H9 (cell line): ENCODE data around the gene PAQR9. TPM values are rescaled to one million over a fixed set of nuclear protein-coding genes. Genes with fewer than 3 reads are reported as not detected.
A peak's percentile ranks its signal among the peaks of the same experiment; 100 is the strongest.

Source experiments
- DNase-seq: peaks from one replicate; pipeline ENCODE4 v3.0.0-alpha.2; 2017
- H2AFZ ChIP-seq: one replicate; pipeline ENCODE4 v1.6.1; 2013; ENCODE audit warnings: mild to moderate bottlenecking, low read length, control low read depth, moderate library complexity
- H2AK5ac ChIP-seq: 2 replicates; pipeline ENCODE4 v1.6.1; 2013; ENCODE audit warnings: low read length, control low read depth, mixed read lengths; ENCODE audit not compliant: insufficient read length
- H2BK120ac ChIP-seq: one replicate; pipeline ENCODE4 v1.6.1; 2013; ENCODE audit warnings: low read depth, mild to moderate bottlenecking, low read length, control low read depth, inconsistent platforms; ENCODE audit not compliant: poor library complexity, severe bottlenecking
- H2BK12ac ChIP-seq: 2 replicates; pipeline ENCODE4 v1.6.1; 2013; ENCODE audit warnings: low read length, control low read depth, mixed read lengths, low read depth; ENCODE audit not compliant: insufficient read length
- H2BK15ac ChIP-seq: 2 replicates; pipeline ENCODE4 v1.6.1; 2013; ENCODE audit warnings: low read depth, low read length, control low read depth
- H2BK20ac ChIP-seq: one replicate; pipeline ENCODE4 v1.6.1; 2013; ENCODE audit warnings: low read depth, mild to moderate bottlenecking, low read length, control low read depth, inconsistent platforms; ENCODE audit not compliant: poor library complexity, severe bottlenecking
- H2BK5ac ChIP-seq: 2 replicates; pipeline ENCODE4 v1.6.1; 2013; ENCODE audit warnings: low read length, control low read depth, mixed read lengths; ENCODE audit not compliant: insufficient read length
- H3K14ac ChIP-seq: 2 replicates; pipeline ENCODE4 v1.6.1; 2013; ENCODE audit warnings: low read length, control low read depth; ENCODE audit not compliant: insufficient read depth
- H3K18ac ChIP-seq: 2 replicates; pipeline ENCODE4 v1.6.1; 2013; ENCODE audit warnings: low read depth, mild to moderate bottlenecking, mixed read lengths, low read length, control low read depth; ENCODE audit not compliant: insufficient read length
- H3K23ac ChIP-seq: 2 replicates; pipeline ENCODE4 v1.6.1; 2013; ENCODE audit warnings: low read length, control low read depth, mixed read lengths, low read depth; ENCODE audit not compliant: insufficient read length
- H3K23me2 ChIP-seq: 2 replicates; pipeline ENCODE4 v1.6.1; 2013; ENCODE audit warnings: low read depth, mild to moderate bottlenecking, mixed read lengths, low read length, control low read depth; ENCODE audit not compliant: insufficient read length, poor library complexity, severe bottlenecking
- H3K27ac ChIP-seq: 2 replicates; pipeline ENCODE4 v1.5.1; 2013; ENCODE audit warnings: low read length, control low read depth, mixed read lengths, low read depth; ENCODE audit not compliant: insufficient read length
- H3K27me3 ChIP-seq: 2 replicates; pipeline ENCODE4 v1.6.1; 2013; ENCODE audit warnings: low read length, control low read depth, inconsistent platforms; ENCODE audit not compliant: insufficient read depth
- H3K4ac ChIP-seq: 2 replicates; pipeline ENCODE4 v1.6.1; 2013; ENCODE audit warnings: low read depth, mild to moderate bottlenecking, control low read depth, inconsistent platforms, low read length, moderate library complexity
- H3K4me1 ChIP-seq: 2 replicates; pipeline ENCODE4 v1.6.1; 2013; ENCODE audit warnings: low read length, control low read depth, inconsistent platforms; ENCODE audit not compliant: insufficient read depth
- H3K4me2 ChIP-seq: 2 replicates; pipeline ENCODE4 v1.6.1; 2013; ENCODE audit warnings: low read length, control low read depth, mixed read lengths; ENCODE audit not compliant: insufficient read length, insufficient read depth
- H3K56ac ChIP-seq: 2 replicates; pipeline ENCODE4 v1.6.1; 2013; ENCODE audit warnings: low read depth, mild to moderate bottlenecking, mixed read lengths, low read length, control low read depth; ENCODE audit not compliant: insufficient read length
- H3K79me1 ChIP-seq: 2 replicates; pipeline ENCODE4 v1.6.1; 2013; ENCODE audit warnings: low read depth, mild to moderate bottlenecking, moderate library complexity, low read length, control low read depth, inconsistent platforms; ENCODE audit not compliant: insufficient read depth, poor library complexity, severe bottlenecking
- H3K79me2 ChIP-seq: 2 replicates; pipeline ENCODE4 v1.6.1; 2013; ENCODE audit warnings: low read length, control low read depth, inconsistent platforms; ENCODE audit not compliant: insufficient read depth
- H3K9ac ChIP-seq: 2 replicates; pipeline ENCODE4 v1.6.1; 2013; ENCODE audit warnings: low read length, control low read depth, mixed read lengths; ENCODE audit not compliant: insufficient read length; ENCODE audit errors: extremely low read depth
- H3K9me3 ChIP-seq: one replicate; pipeline ENCODE4 v1.6.1; 2013; ENCODE audit warnings: low read depth, low read length, inconsistent platforms; ENCODE audit not compliant: control insufficient read depth
- H3T11ph ChIP-seq: one replicate; pipeline ENCODE4 v1.6.1; 2013; ENCODE audit warnings: mild to moderate bottlenecking, low read length, control low read depth, inconsistent platforms
- H4K20me1 ChIP-seq: one replicate; pipeline ENCODE4 v1.6.1; 2013; ENCODE audit not compliant: control insufficient read depth, insufficient read length, insufficient read depth
- H4K5ac ChIP-seq: 2 replicates; pipeline ENCODE4 v1.6.1; 2013; ENCODE audit warnings: low read depth, mild to moderate bottlenecking, mixed read lengths, low read length, control low read depth; ENCODE audit not compliant: insufficient read length
- H4K8ac ChIP-seq: replicated peaks from 2 replicates; pipeline ENCODE4 v1.6.1; 2013; ENCODE audit warnings: low read length, control low read depth, mixed read lengths, low read depth; ENCODE audit not compliant: insufficient read length
- H4K91ac ChIP-seq: 2 replicates; pipeline ENCODE4 v1.6.1; 2013; ENCODE audit warnings: low read depth, mild to moderate bottlenecking, moderate library complexity, mixed read lengths, low read length, control low read depth; ENCODE audit not compliant: insufficient read length
- H3K27ac Mint-ChIP-seq, 3 experiments: 2 replicates in 2 of 3; 3 replicates in 1 of 3; pipeline ENCODE4 v1.8.0; 2020 to 2021; ENCODE audit warnings: mixed read lengths in 3 of 3, mild to moderate bottlenecking in 1 of 3, moderate library complexity in 1 of 3
- H3K27me3 Mint-ChIP-seq: 2 replicates; pipeline ENCODE4 v1.8.0; 2021; ENCODE audit warnings: low read depth, mild to moderate bottlenecking, moderate library complexity, mixed read lengths
- H3K36me3 Mint-ChIP-seq, 3 experiments: 2 replicates in 2 of 3; 3 replicates in 1 of 3; pipeline ENCODE4 v1.8.0; 2020 to 2021; ENCODE audit warnings: low read depth in 3 of 3, mixed read lengths in 3 of 3; ENCODE audit not compliant: insufficient read depth in 1 of 3
- H3K4me1 Mint-ChIP-seq, 2 experiments: 2 replicates each; pipeline ENCODE4 v1.8.0; 2020; ENCODE audit warnings: mixed read lengths in 2 of 2
- H3K4me3 Mint-ChIP-seq, 2 experiments: 2 replicates in 1 of 2; 3 replicates in 1 of 2; pipeline ENCODE4 v1.8.0; 2020 to 2021; ENCODE audit warnings: mild to moderate bottlenecking in 2 of 2, mixed read lengths in 2 of 2, moderate library complexity in 1 of 2
- H3K9me3 Mint-ChIP-seq, 2 experiments: 2 replicates in 1 of 2; 3 replicates in 1 of 2; pipeline ENCODE4 v1.8.0; 2020; ENCODE audit warnings: mild to moderate bottlenecking in 2 of 2, mixed read lengths in 2 of 2, moderate library complexity in 1 of 2
- WGBS: extraction: QIAGEN DNeasy Blood & Tissue Kit; methylation state at CpG from one replicate; pipeline ENCODE4 v1.1.7; 2013; ENCODE audit warnings: missing lambda C conversion rate, low lambda C conversion rate, mixed read lengths; ENCODE audit not compliant: insufficient read length; ENCODE audit errors: extremely low coverage; 5-methylcytosine and 5-hydroxymethylcytosine counted together
- total RNA-seq: library from RNA; stranded (reverse); gene quantifications from 2 replicates; pipeline ENCODE4 v1.2.1, GENCODE V29; 2021
- TF ChIP-seq, protein P1 (sequence below): fragments of 200-600 bp; sonication (generic); conservative IDR thresholded peaks from 3 replicates; pipeline ENCODE4 v1.8.0; 2021; ENCODE audit warnings: antibody characterized with exemption, mild to moderate bottlenecking

The PAQR9 gene
- total RNA-seq, 1 experiment from 2014 or later: 2.3 TPM

DNA sequence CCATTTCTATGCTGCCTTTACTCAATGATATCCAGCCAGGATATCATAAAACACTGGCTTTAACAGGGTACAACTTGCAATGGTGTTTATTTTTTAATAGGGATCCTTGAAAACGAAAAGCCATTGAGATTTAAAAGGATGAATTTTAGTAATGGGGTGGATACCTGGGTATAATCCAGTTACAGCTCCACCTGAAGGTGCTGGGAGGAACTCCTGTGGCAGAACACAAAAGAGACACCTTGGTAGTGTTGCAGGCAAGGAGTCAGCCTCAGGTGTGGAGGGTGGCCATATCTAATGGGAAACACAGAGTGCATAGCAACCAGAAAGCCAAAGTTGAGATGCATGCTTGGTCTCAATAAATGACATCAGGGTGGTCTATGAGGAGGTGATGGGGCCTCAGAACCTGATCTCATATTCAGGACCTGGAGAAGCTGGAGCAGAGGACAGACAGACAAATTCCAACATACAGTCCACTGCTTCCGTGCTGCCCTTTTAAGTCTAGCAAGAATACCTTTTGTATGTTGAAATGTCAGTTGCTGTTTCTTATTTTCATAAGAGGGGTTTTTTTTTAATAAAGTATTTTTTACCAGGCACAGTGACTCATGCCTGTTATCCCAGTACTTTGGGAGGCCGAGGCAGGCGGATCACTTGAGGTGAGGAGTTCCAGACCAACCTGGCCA lies 12.0 kb upstream of the PAQR9 start:
- Histone ChIP-seq H3K14ac (no peak overlapping the region), H4K20me1 (no peaks in the 10 kb centered on the region), H3K23me2 (no peaks in the 10 kb centered on the region), H3K4ac (no peak overlapping the region), H2BK120ac (no peak overlapping the region), H4K8ac (no peak overlapping the region), H4K91ac (no peak overlapping the region), H2BK5ac (no peak overlapping the region), H3K56ac (no peak overlapping the region), H2BK20ac (no peak overlapping the region), H3K9ac (no peak overlapping the region), H3K79me1 (no peaks in the 10 kb centered on the region), H3K27ac (no peak overlapping the region), H3K27me3 (no peaks in the 10 kb centered on the region), H2AK5ac (no peak overlapping the region), H3K9me3 (no peaks in the 10 kb centered on the region), H3T11ph (no peak overlapping the region), H3K23ac (no peak overlapping the region), H3K79me2 (no peaks in the 10 kb centered on the region), H2AFZ (no peak overlapping the region), H3K4me1 (no peaks in the 10 kb centered on the region), H4K5ac (no peak overlapping the region), H3K4me2 (no peak overlapping the region), H3K18ac (no peak overlapping the region), H2BK15ac (no peak overlapping the region), H2BK12ac (no peak overlapping the region)
- Mint-ChIP-seq H3K4me1 (peaks cover 2 to 3% of the 10 kb centered on the region in 2 experiments; a peak in 1 of 4 replicates), H3K9me3 (no peaks in the 10 kb centered on the region; a peak in 1 of 5 replicates), H3K27me3 (peaks cover 1% of the 10 kb centered on the region; the same call in 1 of the 2 replicates), H3K4me3 (no peak overlapping the region), H3K27ac (no peak overlapping the region), H3K36me3 (no peaks in the 10 kb centered on the region)
- no CpG with 5 or more reads among the region's 4 CpGs for WGBS
- peak; percentile 45 for DNase-seq
- TF ChIP-seq, protein P1, sequence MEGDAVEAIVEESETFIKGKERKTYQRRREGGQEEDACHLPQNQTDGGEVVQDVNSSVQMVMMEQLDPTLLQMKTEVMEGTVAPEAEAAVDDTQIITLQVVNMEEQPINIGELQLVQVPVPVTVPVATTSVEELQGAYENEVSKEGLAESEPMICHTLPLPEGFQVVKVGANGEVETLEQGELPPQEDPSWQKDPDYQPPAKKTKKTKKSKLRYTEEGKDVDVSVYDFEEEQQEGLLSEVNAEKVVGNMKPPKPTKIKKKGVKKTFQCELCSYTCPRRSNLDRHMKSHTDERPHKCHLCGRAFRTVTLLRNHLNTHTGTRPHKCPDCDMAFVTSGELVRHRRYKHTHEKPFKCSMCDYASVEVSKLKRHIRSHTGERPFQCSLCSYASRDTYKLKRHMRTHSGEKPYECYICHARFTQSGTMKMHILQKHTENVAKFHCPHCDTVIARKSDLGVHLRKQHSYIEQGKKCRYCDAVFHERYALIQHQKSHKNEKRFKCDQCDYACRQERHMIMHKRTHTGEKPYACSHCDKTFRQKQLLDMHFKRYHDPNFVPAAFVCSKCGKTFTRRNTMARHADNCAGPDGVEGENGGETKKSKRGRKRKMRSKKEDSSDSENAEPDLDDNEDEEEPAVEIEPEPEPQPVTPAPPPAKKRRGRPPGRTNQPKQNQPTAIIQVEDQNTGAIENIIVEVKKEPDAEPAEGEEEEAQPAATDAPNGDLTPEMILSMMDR: peak; percentile 69
